Measurements from ENCODE around the gene BTBD6. TPM values are rescaled to one million over a fixed set of nuclear protein-coding genes. Genes with fewer than 3 reads are reported as not detected.
A peak's percentile ranks its signal among the peaks of the same experiment; 100 is the strongest.

BTBD6 gene
- total RNA-seq, 1 donor from 2014 or later, result 31.9 TPM

GRCh38 chr14:105260959-105261358 is 12.6 kb downstream of the BTBD6 start:
- no peak for DNase-seq (ENCODE audit: low spot score, unreplicated experiment)
- Mint-ChIP-seq H3K27me3 (no peaks in the 10 kb centered on the region), H3K4me3 (ENCODE audit: low read depth) (no peak overlapping the region), H3K4me1 (ENCODE audit: low read depth) (peaks cover 1% of the 10 kb centered on the region), H3K36me3 (ENCODE audit: insufficient read depth) (peaks cover 5% of the 10 kb centered on the region), H3K9me3 (ENCODE audit: low read depth) (no peaks in the 10 kb centered on the region), H3K27ac (no peak overlapping the region)
- TF ChIP-seq CTCF (IDR thresholded peaks at IDR 0.05; ENCODE audit: unreplicated experiment), result no peak

- Mint-ChIP-seq H3K36me3 (ENCODE audit: insufficient read depth) (peaks cover 5% of the 10 kb centered on the region), H3K27ac (no peak overlapping the region)
Measured at GRCh38 chr14:105261781-105262180, 13.4 kb downstream of the BTBD6 start.

GRCh38 chr14:105267820-105268548 is 19.7 kb downstream of the BTBD6 start:
- no peak overlapping the region for H3K4me3 Mint-ChIP-seq (ENCODE audit: low read depth)
- H3K36me3 Mint-ChIP-seq (ENCODE audit: insufficient read depth), result peaks cover 9% of the 10 kb centered on the region
- H3K9me3 Mint-ChIP-seq (ENCODE audit: low read depth), result no peaks in the 10 kb centered on the region
- no peak for DNase-seq (ENCODE audit: low spot score, unreplicated experiment)
- H3K27ac Mint-ChIP-seq, result no peak overlapping the region
- TF ChIP-seq CTCF (IDR thresholded peaks at IDR 0.05; ENCODE audit: unreplicated experiment), result no peak
- no peaks in the 10 kb centered on the region for H3K27me3 Mint-ChIP-seq
- peaks cover 2% of the 10 kb centered on the region for H3K4me1 Mint-ChIP-seq (ENCODE audit: low read depth)

More at GRCh38 chr14:105261781-105262180, 13.4 kb downstream of the BTBD6 start:
- Mint-ChIP-seq H3K4me1 (ENCODE audit: low read depth) (peaks cover 1% of the 10 kb centered on the region), H3K27me3 (no peaks in the 10 kb centered on the region), H3K9me3 (ENCODE audit: low read depth) (no peaks in the 10 kb centered on the region), H3K4me3 (ENCODE audit: low read depth) (no peak overlapping the region)
- no peak for TF ChIP-seq CTCF (IDR thresholded peaks at IDR 0.05; ENCODE audit: unreplicated experiment)
- no peak for DNase-seq (ENCODE audit: low spot score, unreplicated experiment)

GRCh38 chr14:105268736-105269354 is 20.5 kb downstream of the BTBD6 start:
- Mint-ChIP-seq H3K9me3 (ENCODE audit: low read depth) (no peaks in the 10 kb centered on the region), H3K4me3 (ENCODE audit: low read depth) (no peak overlapping the region), H3K27me3 (no peaks in the 10 kb centered on the region), H3K27ac (peak overlapping the region; percentile 55), H3K4me1 (ENCODE audit: low read depth) (peaks cover 9% of the 10 kb centered on the region), H3K36me3 (ENCODE audit: insufficient read depth) (peaks cover 8% of the 10 kb centered on the region)
- TF ChIP-seq CTCF (IDR thresholded peaks at IDR 0.05; ENCODE audit: unreplicated experiment), result no peak
- no peak for DNase-seq (ENCODE audit: low spot score, unreplicated experiment)

GRCh38 chr14:105269405-105269804 is 21.1 kb downstream of the BTBD6 start:
- no peak for DNase-seq (ENCODE audit: low spot score, unreplicated experiment)
- H3K4me3 Mint-ChIP-seq (ENCODE audit: low read depth), result no peak overlapping the region
- H3K27ac Mint-ChIP-seq, result no peak overlapping the region

More at GRCh38 chr14:105269405-105269804, 21.1 kb downstream of the BTBD6 start:
- Mint-ChIP-seq H3K9me3 (ENCODE audit: low read depth) (no peaks in the 10 kb centered on the region), H3K36me3 (ENCODE audit: insufficient read depth) (peaks cover 7% of the 10 kb centered on the region), H3K4me1 (ENCODE audit: low read depth) (peaks cover 15% of the 10 kb centered on the region), H3K27me3 (no peaks in the 10 kb centered on the region)
- TF ChIP-seq CTCF (IDR thresholded peaks at IDR 0.05; ENCODE audit: unreplicated experiment), result no peak

Data from progenitor cell of endocrine pancreas (in vitro differentiated cells).